MM.1S (cell line): ENCODE measurements around the gene PIAS4.

Source experiments
- DNase-seq: peaks from one replicate; pipeline ENCODE4 v3.0.0-alpha.2; 2015
- H2AFZ ChIP-seq: fragments of 300-600 bp; sonication (generic); 2 replicates; pipeline ENCODE4 v1.6.0; 2016; ENCODE audit warnings: antibody characterized with exemption, low read length
- H3F3A ChIP-seq: fragments of 300-600 bp; sonication (generic); 2 replicates; pipeline ENCODE4 v1.6.1; 2016; ENCODE audit warnings: mild to moderate bottlenecking, antibody characterized with exemption, low read length, moderate library complexity, mixed read lengths; ENCODE audit not compliant: insufficient read depth
- H3K27ac ChIP-seq: fragments of 300-600 bp; sonication (generic); 2 replicates; pipeline ENCODE4 v1.5.1; 2016; ENCODE audit warnings: mild to moderate bottlenecking, low read length
- H3K27me3 ChIP-seq: fragments of 300-600 bp; sonication (generic); replicated peaks from 2 replicates; pipeline ENCODE4 v1.6.0; 2016; ENCODE audit warnings: low read length; ENCODE audit not compliant: insufficient read depth
- H3K36me3 ChIP-seq: fragments of 300-600 bp; sonication (generic); replicated peaks from 2 replicates; pipeline ENCODE4 v1.6.1; 2016; ENCODE audit warnings: mild to moderate bottlenecking, low read length, mixed read lengths; ENCODE audit not compliant: insufficient read depth
- H3K4me1 ChIP-seq: fragments of 300-600 bp; sonication (generic); 2 replicates; pipeline ENCODE4 v1.6.1; 2016; ENCODE audit warnings: low read length, mixed read lengths
- H3K4me2 ChIP-seq: fragments of 300-600 bp; sonication (generic); 2 replicates; pipeline ENCODE4 v1.6.0; 2016; ENCODE audit warnings: low read depth, low read length
- H3K4me3 ChIP-seq: fragments of 300-600 bp; sonication (generic); 2 replicates; pipeline ENCODE4 v1.5.1; 2016; ENCODE audit warnings: low read length, mixed read lengths
- H3K79me2 ChIP-seq: fragments of 300-600 bp; sonication (generic); 2 replicates; pipeline ENCODE4 v1.6.1; 2016; ENCODE audit warnings: mixed run types, low read length, mixed read lengths
- H3K9ac ChIP-seq: fragments of 300-600 bp; sonication (generic); 2 replicates; pipeline ENCODE4 v1.6.1; 2016; ENCODE audit warnings: low read length, mixed read lengths
- H3K9me2 ChIP-seq: fragments of 300-600 bp; sonication (generic); replicated peaks from 2 replicates; pipeline ENCODE4 v1.6.1; 2016; ENCODE audit warnings: mild to moderate bottlenecking, low read length, mixed read lengths; ENCODE audit not compliant: insufficient read depth
- H3K9me3 ChIP-seq: fragments of 300-600 bp; sonication (generic); replicated peaks from 2 replicates; pipeline ENCODE4 v1.6.1; 2016; ENCODE audit warnings: mild to moderate bottlenecking, low read length, mixed read lengths; ENCODE audit not compliant: insufficient read depth
- H4K20me1 ChIP-seq: fragments of 300-600 bp; sonication (generic); 2 replicates; pipeline ENCODE4 v1.6.1; 2016; ENCODE audit warnings: mild to moderate bottlenecking, low read length, moderate library complexity, mixed read lengths; ENCODE audit not compliant: insufficient read depth
- EZH2 ChIP-seq: fragments of 300-600 bp; sonication (generic); optimal IDR thresholded peaks from 2 replicates; pipeline ENCODE3; 2017; ENCODE audit warnings: low read depth, mild to moderate bottlenecking, antibody characterized with exemption, low read length, mixed read lengths
- EZH2phosphoT487 ChIP-seq: fragments of 300-600 bp; sonication (generic); IDR thresholded peaks from 2 replicates; pipeline ENCODE4 v1.6.1; 2018; ENCODE audit warnings: antibody characterized with exemption, low read length
- TF ChIP-seq, protein P1 (sequence below): fragments of 300-600 bp; sonication (generic); IDR thresholded peaks from 2 replicates; pipeline ENCODE4 v1.5.1; 2016; ENCODE audit warnings: antibody characterized with exemption, low read length, mixed read lengths

PIAS4 gene

DNA sequence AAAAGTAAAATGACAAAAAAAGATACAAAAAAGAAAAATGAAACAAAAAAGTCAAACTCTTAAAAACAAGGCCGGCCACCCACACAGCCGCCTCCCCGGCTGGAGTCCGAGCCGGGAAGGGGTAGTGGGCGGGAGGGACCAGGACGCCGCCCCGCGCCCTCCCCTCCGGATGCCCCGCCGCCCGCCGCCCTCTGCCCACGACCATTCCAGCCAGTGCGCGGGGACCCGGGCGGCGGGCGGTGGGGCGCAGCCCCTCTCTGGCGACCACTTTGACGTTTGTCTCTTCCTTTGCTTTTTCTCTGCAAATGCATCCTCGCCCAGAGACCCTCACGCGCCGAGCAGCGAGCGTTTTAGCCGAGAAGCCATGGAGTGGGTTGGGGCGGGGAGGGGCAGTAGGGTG is 30.5 kb downstream of the PIAS4 start:
- TF ChIP-seq EZH2phosphoT487 (no peak), EZH2 (no peak)
- TF ChIP-seq, protein P1, sequence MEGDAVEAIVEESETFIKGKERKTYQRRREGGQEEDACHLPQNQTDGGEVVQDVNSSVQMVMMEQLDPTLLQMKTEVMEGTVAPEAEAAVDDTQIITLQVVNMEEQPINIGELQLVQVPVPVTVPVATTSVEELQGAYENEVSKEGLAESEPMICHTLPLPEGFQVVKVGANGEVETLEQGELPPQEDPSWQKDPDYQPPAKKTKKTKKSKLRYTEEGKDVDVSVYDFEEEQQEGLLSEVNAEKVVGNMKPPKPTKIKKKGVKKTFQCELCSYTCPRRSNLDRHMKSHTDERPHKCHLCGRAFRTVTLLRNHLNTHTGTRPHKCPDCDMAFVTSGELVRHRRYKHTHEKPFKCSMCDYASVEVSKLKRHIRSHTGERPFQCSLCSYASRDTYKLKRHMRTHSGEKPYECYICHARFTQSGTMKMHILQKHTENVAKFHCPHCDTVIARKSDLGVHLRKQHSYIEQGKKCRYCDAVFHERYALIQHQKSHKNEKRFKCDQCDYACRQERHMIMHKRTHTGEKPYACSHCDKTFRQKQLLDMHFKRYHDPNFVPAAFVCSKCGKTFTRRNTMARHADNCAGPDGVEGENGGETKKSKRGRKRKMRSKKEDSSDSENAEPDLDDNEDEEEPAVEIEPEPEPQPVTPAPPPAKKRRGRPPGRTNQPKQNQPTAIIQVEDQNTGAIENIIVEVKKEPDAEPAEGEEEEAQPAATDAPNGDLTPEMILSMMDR = no peak
- Histone ChIP-seq H3K4me1 (no peaks in the 10 kb centered on the region), H3F3A (peaks cover 7% of the 10 kb centered on the region; the same call in 1 of the 2 replicates), H3K27me3 (no peaks in the 10 kb centered on the region), H3K9ac (no peak overlapping the region), H3K79me2 (no peaks in the 10 kb centered on the region), H3K27ac (no peak overlapping the region), H3K9me3 (no peaks in the 10 kb centered on the region), H2AFZ (no peak overlapping the region), H3K4me3 (no peak overlapping the region), H3K36me3 (no peaks in the 10 kb centered on the region), H4K20me1 (no peaks in the 10 kb centered on the region; the same call in 1 of the 2 replicates), H3K9me2 (no peaks in the 10 kb centered on the region), H3K4me2 (no peak overlapping the region)
- no peak for DNase-seq

DNA sequence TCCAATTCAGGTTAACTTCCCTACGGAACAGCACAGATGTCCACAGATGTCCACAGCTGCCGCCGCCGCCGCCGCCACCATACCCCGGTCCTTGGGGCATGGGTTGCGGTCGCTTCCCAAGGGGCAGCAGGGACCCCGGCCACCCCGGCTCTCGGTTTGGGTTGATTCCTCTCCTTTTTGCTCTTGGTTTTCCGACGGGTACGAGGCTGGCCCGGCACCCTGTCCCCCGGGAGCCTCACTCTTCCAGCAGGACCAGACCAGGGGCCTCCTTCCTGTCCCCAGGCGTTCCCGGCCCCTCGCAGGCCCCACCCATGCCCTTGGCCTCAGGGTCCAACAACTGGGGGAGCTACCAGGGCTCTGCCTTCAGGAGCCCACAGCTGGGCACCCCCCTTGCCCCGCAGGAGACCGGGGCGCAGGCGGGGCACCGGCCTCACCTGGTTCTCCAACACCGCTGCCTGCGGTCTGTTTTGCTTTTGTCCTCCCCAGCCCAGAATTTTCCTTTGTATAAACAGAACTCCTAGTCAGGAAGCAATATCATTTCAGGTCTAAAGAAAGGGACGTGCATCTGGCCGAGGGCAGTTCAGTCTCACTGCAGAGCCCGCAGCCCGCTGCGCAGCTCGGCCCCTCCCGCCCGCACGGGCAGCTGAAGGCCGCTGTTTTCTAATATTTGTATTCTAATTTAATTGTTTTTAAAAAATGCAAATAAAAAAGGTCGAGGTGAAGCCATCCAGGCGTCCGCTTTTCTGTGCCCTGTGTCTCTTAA is 31.3 kb downstream of the PIAS4 start:
- Histone ChIP-seq H3K4me1 (no peaks in the 10 kb centered on the region), H3K4me3 (no peak overlapping the region), H3K27me3 (no peaks in the 10 kb centered on the region), H2AFZ (no peak overlapping the region), H3K27ac (no peak overlapping the region), H3K79me2 (peaks cover under 1% of the 10 kb centered on the region; the same call in 1 of the 2 replicates), H3K9ac (no peak overlapping the region), H3K9me3 (no peaks in the 10 kb centered on the region), H3K4me2 (no peak overlapping the region), H3F3A (peaks cover 7% of the 10 kb centered on the region; the same call in 1 of the 2 replicates), H4K20me1 (no peaks in the 10 kb centered on the region; the same call in 1 of the 2 replicates), H3K36me3 (no peaks in the 10 kb centered on the region), H3K9me2 (no peaks in the 10 kb centered on the region)
- DNase-seq = no peak
- TF ChIP-seq, protein P1 = no peak
- TF ChIP-seq EZH2 (no peak), EZH2phosphoT487 (no peak)

DNA sequence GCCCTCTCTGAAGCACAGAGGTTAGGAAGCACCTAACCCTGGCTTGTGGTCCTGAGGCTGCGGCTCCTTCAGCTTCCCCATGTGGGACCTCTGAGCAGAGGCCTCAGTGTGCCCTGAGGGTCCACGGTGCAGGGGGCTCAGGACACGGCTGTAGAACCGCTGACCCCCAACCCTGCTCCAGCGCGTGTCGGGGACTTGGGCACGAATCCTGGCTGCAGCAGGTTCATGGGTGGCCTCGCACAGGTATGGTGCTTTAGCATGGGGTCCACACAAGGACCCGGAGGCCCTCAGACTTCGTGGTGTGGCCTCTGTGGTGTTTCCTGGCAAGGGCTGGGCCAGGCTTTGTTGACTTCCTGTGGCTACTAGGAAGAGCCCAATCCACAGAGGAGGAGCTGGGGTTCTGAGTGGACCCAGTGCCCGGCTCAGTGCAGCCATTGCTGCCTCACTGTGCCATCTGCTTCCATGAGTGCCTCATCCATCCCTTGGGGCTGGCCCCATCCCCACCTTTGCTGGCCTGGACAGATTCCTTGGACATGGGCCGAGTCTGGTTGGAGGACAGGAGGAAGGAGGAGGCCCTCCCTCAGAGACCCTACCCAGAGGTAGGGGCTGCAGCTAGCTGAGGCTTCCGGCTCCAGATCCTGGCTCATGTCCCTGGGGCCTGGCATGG is 34.7 kb downstream of the PIAS4 start:
- H3K36me3 ChIP-seq = no peaks in the 10 kb centered on the region
- peaks cover 20% of the 10 kb centered on the region for H3K79me2 ChIP-seq
- H3K4me1 ChIP-seq = no peaks in the 10 kb centered on the region
- TF ChIP-seq, protein P1 = no peak
- no peak for TF ChIP-seq EZH2
- TF ChIP-seq EZH2phosphoT487 = no peak
- H4K20me1 ChIP-seq = peaks cover 3% of the 10 kb centered on the region; the same call in 1 of the 2 replicates
- H3K9ac ChIP-seq = no peak overlapping the region
- H3K27me3 ChIP-seq = no peaks in the 10 kb centered on the region
- no peaks in the 10 kb centered on the region for H3K9me3 ChIP-seq
- no peak for DNase-seq
- no peak overlapping the region for H3K27ac ChIP-seq
- H2AFZ ChIP-seq = no peak overlapping the region
- H3K4me3 ChIP-seq = no peak overlapping the region
- H3K4me2 ChIP-seq = no peak overlapping the region
- H3F3A ChIP-seq = peaks cover 7% of the 10 kb centered on the region; the same call in 1 of the 2 replicates
- H3K9me2 ChIP-seq = no peaks in the 10 kb centered on the region
